ENCODE data around the gene TMEM182.

DNA sequence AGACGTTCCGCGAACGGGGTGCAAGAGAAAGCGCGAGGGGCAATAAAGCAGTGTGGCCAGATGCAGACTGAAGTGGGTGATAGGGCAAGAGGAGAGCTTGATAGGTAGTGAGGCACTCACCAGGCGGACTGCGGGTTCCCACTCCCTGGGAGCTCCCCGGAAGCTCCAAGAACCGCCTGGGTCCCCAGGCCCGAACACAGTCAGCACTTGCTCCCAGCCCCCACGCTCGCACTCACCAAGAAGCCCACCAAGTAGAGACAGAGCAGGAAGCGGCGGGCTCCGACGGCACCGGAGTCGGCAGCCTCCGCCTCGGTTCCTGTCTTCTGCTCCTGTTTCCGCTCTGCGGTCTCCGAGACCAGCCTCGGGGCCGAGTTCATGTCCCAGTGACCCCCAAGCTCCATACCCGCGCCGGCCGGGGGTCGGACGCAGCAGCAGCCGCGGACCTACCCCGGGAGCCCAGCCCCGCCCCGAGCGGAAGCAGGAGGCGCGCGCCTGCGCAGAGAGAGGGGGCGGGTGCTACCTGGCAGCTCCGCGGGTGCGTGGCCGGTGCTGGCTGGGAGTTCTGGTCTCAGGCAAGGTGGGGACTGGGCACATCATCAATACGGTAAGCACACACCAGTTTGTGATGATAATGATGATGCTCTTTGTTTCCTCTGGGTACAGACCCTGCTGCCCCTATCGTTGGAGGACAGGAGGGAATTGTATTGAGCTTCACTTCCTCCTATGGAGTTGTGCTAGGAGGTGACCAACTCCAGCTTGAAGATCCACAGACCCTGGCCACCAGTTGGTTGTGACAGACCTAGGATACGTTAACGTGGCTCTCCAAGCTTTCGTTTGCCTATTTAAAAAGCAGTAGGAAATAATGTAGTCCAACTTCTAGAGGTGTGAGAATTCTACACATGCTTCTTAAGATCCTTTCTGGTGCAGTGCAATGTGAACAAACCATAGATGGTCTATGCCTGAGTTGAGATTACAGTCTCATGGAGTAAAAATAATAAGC lies 25.1 kb upstream of the TMEM182 start:
- TF ChIP-seq, protein P1, sequence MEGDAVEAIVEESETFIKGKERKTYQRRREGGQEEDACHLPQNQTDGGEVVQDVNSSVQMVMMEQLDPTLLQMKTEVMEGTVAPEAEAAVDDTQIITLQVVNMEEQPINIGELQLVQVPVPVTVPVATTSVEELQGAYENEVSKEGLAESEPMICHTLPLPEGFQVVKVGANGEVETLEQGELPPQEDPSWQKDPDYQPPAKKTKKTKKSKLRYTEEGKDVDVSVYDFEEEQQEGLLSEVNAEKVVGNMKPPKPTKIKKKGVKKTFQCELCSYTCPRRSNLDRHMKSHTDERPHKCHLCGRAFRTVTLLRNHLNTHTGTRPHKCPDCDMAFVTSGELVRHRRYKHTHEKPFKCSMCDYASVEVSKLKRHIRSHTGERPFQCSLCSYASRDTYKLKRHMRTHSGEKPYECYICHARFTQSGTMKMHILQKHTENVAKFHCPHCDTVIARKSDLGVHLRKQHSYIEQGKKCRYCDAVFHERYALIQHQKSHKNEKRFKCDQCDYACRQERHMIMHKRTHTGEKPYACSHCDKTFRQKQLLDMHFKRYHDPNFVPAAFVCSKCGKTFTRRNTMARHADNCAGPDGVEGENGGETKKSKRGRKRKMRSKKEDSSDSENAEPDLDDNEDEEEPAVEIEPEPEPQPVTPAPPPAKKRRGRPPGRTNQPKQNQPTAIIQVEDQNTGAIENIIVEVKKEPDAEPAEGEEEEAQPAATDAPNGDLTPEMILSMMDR (conservative IDR thresholded peaks at IDR 0.05): no peak
- TF ChIP-seq EZH2 (IDR thresholded peaks at IDR 0.05; ENCODE audit: low read depth): no peak

All from PC-9 (cell line).